Mesothelial cell of epicardium (in vitro differentiated cells): ENCODE data around the gene MNT. TPM values are rescaled to one million over a fixed set of nuclear protein-coding genes. Genes with fewer than 3 reads are reported as not detected.

ENCODE experiments used
- DNase-seq, 2 experiments: peaks; one replicate each; pipeline ENCODE4 v3.0.0; 2021; ENCODE audit warnings: low spot score in 2 of 2; ENCODE audit not compliant: unreplicated experiment in 2 of 2
- H3K27ac Mint-ChIP-seq: 2 replicates; pipeline ENCODE4 v1.8.0; 2021; ENCODE audit warnings: mixed read lengths
- H3K27me3 Mint-ChIP-seq: 2 replicates; pipeline ENCODE4 v1.8.0; 2021; ENCODE audit warnings: low read depth, mixed read lengths
- H3K36me3 Mint-ChIP-seq: 2 replicates; pipeline ENCODE4 v1.8.0; 2021; ENCODE audit warnings: mixed read lengths
- H3K4me1 Mint-ChIP-seq: 2 replicates; pipeline ENCODE4 v1.8.0; 2021; ENCODE audit warnings: mixed read lengths
- H3K4me3 Mint-ChIP-seq: 2 replicates; pipeline ENCODE4 v1.8.0; 2021; ENCODE audit warnings: mild to moderate bottlenecking, moderate library complexity, mixed read lengths
- H3K9me3 Mint-ChIP-seq: 2 replicates; pipeline ENCODE4 v1.8.0; 2021; ENCODE audit warnings: mixed read lengths
- total RNA-seq: library from RNA; stranded (reverse); gene quantifications from 3 replicates; pipeline ENCODE4 v1.2.1, GENCODE V29; 2021
- TF ChIP-seq, protein P1 (sequence below): fragments of 200-600 bp; sonication (generic); IDR thresholded peaks from one replicate; pipeline ENCODE4 v1.5.0; 2021; ENCODE audit warnings: antibody characterized with exemption; ENCODE audit not compliant: unreplicated experiment

MNT gene
- total RNA-seq, 1 donor from 2014 or later = 49.1 TPM

DNA sequence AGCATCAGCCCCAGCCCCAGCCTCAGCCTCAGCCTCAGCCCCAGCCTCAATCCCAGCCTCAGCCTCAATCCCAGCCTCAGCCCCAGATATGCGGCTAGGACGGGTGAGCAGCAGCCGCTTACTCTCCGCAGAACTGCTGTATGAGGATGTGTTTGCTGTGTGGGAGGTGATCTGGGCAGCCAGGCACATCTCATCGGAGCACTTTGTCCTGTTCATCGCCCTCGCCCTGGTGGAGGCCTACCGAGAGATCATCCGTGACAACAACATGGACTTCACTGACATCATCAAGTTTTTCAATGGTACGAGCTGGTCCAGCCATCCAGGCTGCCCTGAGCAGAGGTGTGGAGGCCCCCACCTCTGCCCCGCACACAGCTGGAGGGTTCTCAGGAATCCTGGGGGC lies 22.0 kb downstream of the MNT start:
- TF ChIP-seq, protein P1, sequence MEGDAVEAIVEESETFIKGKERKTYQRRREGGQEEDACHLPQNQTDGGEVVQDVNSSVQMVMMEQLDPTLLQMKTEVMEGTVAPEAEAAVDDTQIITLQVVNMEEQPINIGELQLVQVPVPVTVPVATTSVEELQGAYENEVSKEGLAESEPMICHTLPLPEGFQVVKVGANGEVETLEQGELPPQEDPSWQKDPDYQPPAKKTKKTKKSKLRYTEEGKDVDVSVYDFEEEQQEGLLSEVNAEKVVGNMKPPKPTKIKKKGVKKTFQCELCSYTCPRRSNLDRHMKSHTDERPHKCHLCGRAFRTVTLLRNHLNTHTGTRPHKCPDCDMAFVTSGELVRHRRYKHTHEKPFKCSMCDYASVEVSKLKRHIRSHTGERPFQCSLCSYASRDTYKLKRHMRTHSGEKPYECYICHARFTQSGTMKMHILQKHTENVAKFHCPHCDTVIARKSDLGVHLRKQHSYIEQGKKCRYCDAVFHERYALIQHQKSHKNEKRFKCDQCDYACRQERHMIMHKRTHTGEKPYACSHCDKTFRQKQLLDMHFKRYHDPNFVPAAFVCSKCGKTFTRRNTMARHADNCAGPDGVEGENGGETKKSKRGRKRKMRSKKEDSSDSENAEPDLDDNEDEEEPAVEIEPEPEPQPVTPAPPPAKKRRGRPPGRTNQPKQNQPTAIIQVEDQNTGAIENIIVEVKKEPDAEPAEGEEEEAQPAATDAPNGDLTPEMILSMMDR = no peak
- Mint-ChIP-seq H3K4me1 (peaks cover 14% of the 10 kb centered on the region), H3K36me3 (peaks cover 3% of the 10 kb centered on the region), H3K27me3 (no peaks in the 10 kb centered on the region), H3K27ac (no peak overlapping the region), H3K9me3 (no peaks in the 10 kb centered on the region), H3K4me3 (no peak overlapping the region)
- DNase-seq = no peak

DNA sequence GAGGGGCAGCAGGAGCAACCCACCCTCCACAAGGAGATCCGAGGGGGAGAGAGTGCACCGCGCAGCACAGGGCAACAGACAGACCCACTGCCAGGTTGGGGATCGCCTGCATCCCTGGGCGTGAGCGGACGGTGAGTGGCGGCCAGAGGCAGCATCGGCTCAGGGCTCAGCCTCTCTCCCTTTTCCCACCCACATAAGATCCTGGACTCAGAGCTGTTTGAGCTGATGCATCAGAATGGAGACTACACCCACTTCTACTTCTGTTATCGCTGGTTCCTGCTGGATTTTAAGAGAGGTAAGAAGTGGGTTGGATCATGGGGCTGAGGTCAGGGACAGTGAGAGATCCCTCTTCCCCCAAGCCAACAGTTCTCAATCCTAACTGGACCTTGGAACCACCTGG lies 23.2 kb downstream of the MNT start:
- H3K9me3 Mint-ChIP-seq = no peaks in the 10 kb centered on the region
- no peak for DNase-seq
- H3K36me3 Mint-ChIP-seq = peaks cover 3% of the 10 kb centered on the region
- no peak overlapping the region for H3K27ac Mint-ChIP-seq
- peaks cover 8% of the 10 kb centered on the region for H3K4me1 Mint-ChIP-seq
- no peaks in the 10 kb centered on the region for H3K27me3 Mint-ChIP-seq
- TF ChIP-seq, protein P1 = no peak
- no peak overlapping the region for H3K4me3 Mint-ChIP-seq

DNA sequence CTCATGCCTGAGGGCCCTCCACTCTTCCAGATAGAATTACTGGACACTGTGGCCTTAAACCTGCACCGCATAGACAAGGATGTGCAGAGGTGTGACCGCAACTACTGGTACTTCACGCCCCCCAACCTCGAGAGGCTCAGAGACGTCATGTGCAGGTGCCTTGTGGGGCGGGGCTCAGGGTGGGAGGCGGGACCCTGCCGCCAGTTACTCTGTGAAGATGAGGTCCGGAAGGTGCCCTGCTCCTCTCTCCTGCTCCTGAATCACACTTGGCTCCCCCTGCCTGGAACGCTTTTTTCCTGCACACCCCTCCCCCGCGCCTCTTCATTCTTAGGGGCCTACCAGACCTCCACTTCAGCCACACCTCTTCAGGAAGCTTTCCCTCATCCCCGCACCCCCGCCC lies 24.8 kb downstream of the MNT start:
- no peak for DNase-seq
- no peaks in the 10 kb centered on the region for H3K9me3 Mint-ChIP-seq
- no peak overlapping the region for H3K27ac Mint-ChIP-seq
- H3K4me3 Mint-ChIP-seq = no peak overlapping the region
- TF ChIP-seq, protein P1 = no peak
- no peaks in the 10 kb centered on the region for H3K27me3 Mint-ChIP-seq
- peaks cover 3% of the 10 kb centered on the region for H3K36me3 Mint-ChIP-seq
- peaks cover 8% of the 10 kb centered on the region for H3K4me1 Mint-ChIP-seq

DNA sequence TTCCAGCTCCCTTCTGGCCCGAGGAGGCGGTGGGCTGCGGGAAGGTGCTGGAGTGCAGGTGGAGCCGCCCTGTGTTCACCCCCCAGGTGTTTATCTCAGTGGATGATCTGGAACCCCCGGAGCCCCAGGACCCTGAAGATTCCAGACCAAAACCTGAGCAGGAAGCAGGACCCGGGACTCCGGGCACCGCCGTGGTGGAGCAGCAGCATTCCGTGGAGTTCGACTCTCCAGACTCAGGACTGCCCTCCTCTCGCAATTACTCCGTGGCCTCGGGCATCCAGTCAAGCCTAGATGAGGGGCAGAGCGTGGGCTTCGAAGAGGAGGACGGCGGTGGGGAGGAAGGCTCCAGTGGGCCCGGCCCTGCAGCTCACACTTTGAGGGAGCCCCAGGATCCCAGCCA lies 25.5 kb downstream of the MNT start:
- H3K27me3 Mint-ChIP-seq = no peaks in the 10 kb centered on the region
- DNase-seq = no peak
- H3K4me3 Mint-ChIP-seq = no peak overlapping the region
- peaks cover 8% of the 10 kb centered on the region for H3K4me1 Mint-ChIP-seq
- H3K9me3 Mint-ChIP-seq = no peaks in the 10 kb centered on the region
- H3K36me3 Mint-ChIP-seq = peaks cover 3% of the 10 kb centered on the region
- TF ChIP-seq, protein P1 = no peak
- no peak overlapping the region for H3K27ac Mint-ChIP-seq

DNA sequence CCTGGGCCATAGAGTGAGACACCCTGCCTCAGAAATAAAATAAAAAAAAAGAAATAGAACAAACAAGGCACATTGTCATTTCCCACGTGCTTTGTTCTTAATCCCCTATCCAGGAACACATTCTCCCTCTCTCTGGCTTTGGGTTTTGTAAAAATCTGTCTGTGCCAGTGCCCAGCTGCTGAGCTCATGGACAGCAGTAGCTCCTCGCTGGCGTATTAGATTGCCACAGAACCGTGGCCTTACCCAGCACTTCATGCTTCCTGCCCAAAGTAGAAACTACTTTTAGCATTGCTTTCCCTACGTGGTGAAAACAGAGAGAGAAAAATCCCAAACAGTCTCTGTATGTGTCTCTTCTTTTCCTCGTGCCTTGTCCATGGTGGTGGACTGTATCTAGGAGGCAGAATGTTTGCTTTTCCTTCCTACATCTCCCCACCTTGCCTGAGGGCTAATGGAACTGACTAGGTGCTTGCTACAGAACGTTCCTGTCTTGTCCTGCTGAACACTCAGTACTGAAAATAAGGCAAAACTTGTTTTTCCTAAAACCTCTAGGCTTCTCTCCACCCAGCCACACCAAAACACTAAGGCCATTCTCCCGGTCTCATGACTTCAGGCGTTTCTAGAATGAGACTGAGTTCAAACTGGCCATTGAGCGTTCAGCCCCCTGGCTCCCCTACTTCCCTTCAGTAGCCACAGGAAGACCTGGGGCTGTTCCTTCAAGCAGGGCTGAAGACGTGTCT lies 26.1 kb downstream of the MNT start:
- TF ChIP-seq, protein P1 = no peak
- H3K9me3 Mint-ChIP-seq = no peaks in the 10 kb centered on the region
- H3K36me3 Mint-ChIP-seq = peaks cover 3% of the 10 kb centered on the region
- H3K27me3 Mint-ChIP-seq = no peaks in the 10 kb centered on the region
- H3K27ac Mint-ChIP-seq = peak overlapping the region; percentile 39
- DNase-seq = no peak
- peaks cover 8% of the 10 kb centered on the region for H3K4me1 Mint-ChIP-seq
- no peak overlapping the region for H3K4me3 Mint-ChIP-seq

DNA sequence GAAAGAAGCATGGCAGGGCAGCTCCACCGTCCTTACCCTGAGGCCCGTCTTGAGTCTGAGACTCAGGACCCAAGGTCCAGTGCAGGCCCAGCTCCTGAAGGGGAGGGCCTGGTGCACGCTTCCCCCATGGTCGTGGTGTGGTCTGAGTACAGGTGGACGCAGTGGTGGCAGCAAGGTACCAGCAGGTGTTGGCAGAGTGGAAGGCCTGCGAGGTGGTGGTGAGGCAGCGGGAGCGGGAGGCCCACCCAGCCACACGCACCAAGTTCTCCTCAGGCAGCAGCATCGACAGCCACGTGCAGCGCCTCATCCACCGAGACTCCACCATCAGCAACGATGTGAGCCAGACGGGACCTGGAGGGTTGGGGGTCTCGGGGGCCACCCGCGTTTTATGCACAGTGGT lies 27.7 kb downstream of the MNT start:
- no peak for DNase-seq
- H3K27ac Mint-ChIP-seq = no peak overlapping the region
- no peak overlapping the region for H3K4me3 Mint-ChIP-seq
- no peaks in the 10 kb centered on the region for H3K27me3 Mint-ChIP-seq
- no peaks in the 10 kb centered on the region for H3K9me3 Mint-ChIP-seq
- TF ChIP-seq, protein P1 = no peak
- H3K4me1 Mint-ChIP-seq = peaks cover 8% of the 10 kb centered on the region
- H3K36me3 Mint-ChIP-seq = no peaks in the 10 kb centered on the region
